NT2/D1 (cell line): Measurements from ENCODE around the gene COIL.

Source experiments
- DNase-seq: peaks from one replicate; pipeline ENCODE4 v3.0.0-alpha.2; 2011; ENCODE audit warnings: low read depth, low spot score
- H3K27me3 ChIP-seq: 2 replicates; pipeline ENCODE4 v1.6.0; 2011; ENCODE audit warnings: mild to moderate bottlenecking; ENCODE audit not compliant: insufficient read length, insufficient read depth
- H3K36me3 ChIP-seq: 2 replicates; pipeline ENCODE4 v1.6.1; 2011; ENCODE audit warnings: mild to moderate bottlenecking, low read length, mixed read lengths; ENCODE audit not compliant: insufficient read depth, insufficient read length
- H3K4me1 ChIP-seq: 2 replicates; pipeline ENCODE4 v1.5.1; 2011; ENCODE audit not compliant: insufficient read depth, insufficient read length
- H3K4me3 ChIP-seq: 2 replicates; pipeline ENCODE4 v1.5.1; 2011; ENCODE audit warnings: low read depth; ENCODE audit not compliant: insufficient read length
- H3K9ac ChIP-seq: 2 replicates; pipeline ENCODE4 v1.6.0; 2011; ENCODE audit warnings: low read depth; ENCODE audit not compliant: insufficient read length
- H3K9me3 ChIP-seq: 2 replicates; pipeline ENCODE4 v1.5.1; 2011; ENCODE audit warnings: mild to moderate bottlenecking, low read length; ENCODE audit not compliant: insufficient read depth
- SUZ12 ChIP-seq: IDR thresholded peaks from 2 replicates; pipeline ENCODE4 v1.6.1; 2011; ENCODE audit not compliant: insufficient read length, insufficient read depth; ENCODE audit errors: extremely low read depth
- YY1 ChIP-seq: IDR thresholded peaks from 2 replicates; pipeline ENCODE4 v1.6.1; 2011; ENCODE audit not compliant: insufficient read length, insufficient read depth
- ZNF274 ChIP-seq: IDR thresholded peaks from 2 replicates; pipeline ENCODE4 v1.6.1; 2011; ENCODE audit warnings: mild to moderate bottlenecking, low read depth, low read length

The COIL gene

GRCh38 chr17:56977673-56978395 is 17.0 kb upstream of the COIL start, which contains the start of gene SCPEP1:
TSS of gene SCPEP1 (plus strand) at chr17:56978131. CDS start at chr17:56978160, 29 bp downstream.
- Histone ChIP-seq H3K27me3 (peaks cover 4% of the 10 kb centered on the region), H3K4me1 (peaks cover 6% of the 10 kb centered on the region)
- TF ChIP-seq ZNF274 (no peak), SUZ12 (no peak), YY1 (no peak)

GRCh38 chr17:56976941-56977608 is 16.2 kb upstream of the COIL start:
- no peaks in the 10 kb centered on the region for H3K9me3 ChIP-seq
- peaks cover 3% of the 10 kb centered on the region for H3K4me1 ChIP-seq
- H3K4me3 ChIP-seq: no peak overlapping the region
- peaks cover 4% of the 10 kb centered on the region for H3K27me3 ChIP-seq
- no peak for DNase-seq
- peaks cover 4% of the 10 kb centered on the region for H3K36me3 ChIP-seq
- TF ChIP-seq ZNF274: no peak
- TF ChIP-seq SUZ12: no peak
- no peak for TF ChIP-seq YY1
- H3K9ac ChIP-seq: no peak overlapping the region

More at GRCh38 chr17:56977673-56978395, 17.0 kb upstream of the COIL start, which contains the start of gene SCPEP1:
- H3K4me3 ChIP-seq: peak within 1 kb of the TSS; percentile 59
- H3K36me3 ChIP-seq: peaks cover 4% of the 10 kb centered on the region
- peak; percentile 59 for DNase-seq
- no peaks in the 10 kb centered on the region for H3K9me3 ChIP-seq
- H3K9ac ChIP-seq: peak within 1 kb of the TSS; percentile 76

DNA sequence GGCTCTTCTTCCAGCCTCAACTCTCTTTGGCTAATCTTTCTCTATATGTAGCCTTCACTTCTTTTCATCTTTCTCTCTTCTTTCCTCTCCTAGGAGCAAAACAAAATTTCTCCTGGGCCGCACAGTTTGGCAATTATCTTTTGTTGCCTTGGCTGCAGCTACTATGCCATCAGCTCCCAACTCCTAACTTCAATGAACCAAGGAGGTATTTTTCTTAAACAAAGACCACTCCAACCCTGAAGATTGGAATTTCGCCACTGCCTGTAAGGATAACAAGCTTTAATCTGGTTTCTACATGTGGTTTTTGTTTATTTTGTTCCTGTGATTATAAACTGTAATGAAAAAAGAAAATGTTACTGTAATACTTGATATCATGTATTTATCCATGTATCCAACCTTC is 14.8 kb upstream of the COIL start:
- DNase-seq: no peak
- TF ChIP-seq ZNF274 (no peak), SUZ12 (no peak), YY1 (no peak)
- H3K4me3 ChIP-seq: no peak overlapping the region
- H3K9ac ChIP-seq: no peak overlapping the region
- H3K36me3 ChIP-seq: no peaks in the 10 kb centered on the region
- peaks cover 4% of the 10 kb centered on the region for H3K27me3 ChIP-seq
- no peaks in the 10 kb centered on the region for H3K4me1 ChIP-seq
- H3K9me3 ChIP-seq: peaks cover 6% of the 10 kb centered on the region

- no peak overlapping the region for H3K9ac ChIP-seq
- peaks cover 7% of the 10 kb centered on the region for H3K9me3 ChIP-seq
- no peak for DNase-seq
- no peak for TF ChIP-seq YY1
- TF ChIP-seq SUZ12: no peak
- no peak for TF ChIP-seq ZNF274
- no peak overlapping the region for H3K4me3 ChIP-seq
- peaks cover 4% of the 10 kb centered on the region for H3K27me3 ChIP-seq
- no peaks in the 10 kb centered on the region for H3K4me1 ChIP-seq
- no peaks in the 10 kb centered on the region for H3K36me3 ChIP-seq
These were observed 13.2 kb upstream of the COIL start for GRCh38 chr17:56974055-56974454.

GRCh38 chr17:56973520-56973919 is 12.7 kb upstream of the COIL start:
- DNase-seq: no peak

DNA sequence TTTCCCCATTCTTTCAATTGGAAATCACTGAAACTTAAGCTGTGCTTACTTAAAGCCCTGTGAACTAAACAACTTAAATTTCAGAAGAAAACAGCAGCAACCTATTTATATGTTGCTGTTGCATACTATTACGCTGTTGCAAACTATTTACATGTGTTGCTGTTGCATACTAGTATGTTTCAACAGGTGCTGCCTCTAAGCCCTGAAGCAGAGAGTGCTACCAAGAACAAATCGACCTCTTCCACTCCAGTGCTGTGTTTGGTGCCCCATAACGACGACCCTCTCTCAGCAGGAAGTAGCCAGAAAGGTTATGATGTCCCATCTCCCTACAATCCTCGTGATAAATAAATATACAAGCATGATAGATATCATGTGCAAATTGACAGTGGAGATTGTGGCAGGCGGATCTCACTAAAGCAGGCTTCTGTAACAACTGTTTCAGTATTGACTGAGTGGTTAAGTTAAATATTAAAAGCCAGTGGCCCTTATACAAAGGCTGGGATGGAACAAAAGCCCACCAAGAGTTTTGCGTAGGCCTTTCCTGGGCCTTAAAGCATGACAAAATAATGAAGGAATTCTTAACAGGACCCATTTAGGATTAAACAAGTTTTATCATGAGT is 11.4 kb upstream of the COIL start:
- no peaks in the 10 kb centered on the region for H3K36me3 ChIP-seq
- no peak for DNase-seq
- H3K4me3 ChIP-seq: no peak overlapping the region
- H3K4me1 ChIP-seq: no peaks in the 10 kb centered on the region
- H3K27me3 ChIP-seq: peaks cover 3% of the 10 kb centered on the region
- peaks cover 7% of the 10 kb centered on the region for H3K9me3 ChIP-seq
- TF ChIP-seq SUZ12: no peak
- no peak for TF ChIP-seq YY1
- no peak for TF ChIP-seq ZNF274
- no peak overlapping the region for H3K9ac ChIP-seq

More at GRCh38 chr17:56973520-56973919, 12.7 kb upstream of the COIL start:
- H3K27me3 ChIP-seq: peaks cover 4% of the 10 kb centered on the region
- H3K4me1 ChIP-seq: no peaks in the 10 kb centered on the region
- no peak overlapping the region for H3K9ac ChIP-seq
- H3K9me3 ChIP-seq: peaks cover 7% of the 10 kb centered on the region
- H3K4me3 ChIP-seq: no peak overlapping the region
- H3K36me3 ChIP-seq: no peaks in the 10 kb centered on the region
- TF ChIP-seq SUZ12 (no peak), ZNF274 (no peak), YY1 (no peak)

DNA sequence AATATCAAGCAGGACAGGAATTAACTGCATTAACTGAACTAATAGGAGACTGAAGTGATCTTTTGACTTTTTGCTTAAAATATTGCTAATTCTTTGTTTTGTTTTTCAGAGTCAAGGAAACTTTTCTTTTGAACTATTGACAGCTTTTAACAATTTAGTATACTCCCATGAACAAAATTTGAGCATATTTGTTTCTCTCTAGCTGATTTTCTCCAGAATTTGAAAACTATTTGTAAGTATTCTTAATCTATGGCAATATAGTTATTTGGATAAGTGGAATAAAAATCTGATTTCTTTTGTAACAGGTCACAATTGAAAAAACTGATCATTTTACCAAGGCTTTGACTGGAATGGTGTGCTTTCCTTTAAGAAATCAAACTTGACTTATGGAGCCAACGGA is 10.1 kb upstream of the COIL start:
- TF ChIP-seq SUZ12 (no peak), ZNF274 (no peak), YY1 (no peak)
- Histone ChIP-seq H3K36me3 (no peaks in the 10 kb centered on the region), H3K9ac (no peak overlapping the region), H3K27me3 (no peaks in the 10 kb centered on the region), H3K4me1 (no peaks in the 10 kb centered on the region), H3K9me3 (peaks cover 7% of the 10 kb centered on the region), H3K4me3 (no peak overlapping the region)
- no peak for DNase-seq
